Activated CD4-positive, alpha-beta T cell treated with anti-CD3 and anti-CD28 coated beads, Interleukin-2, Interleukin-4, amounts not matched to agents 100 ng/mL and 50 ng/mL, durations not matched to agents 16 hours and 8 hours (primary cell): Measurements from ENCODE around the gene TP73.
A peak's percentile ranks its signal among the peaks of the same experiment; 100 is the strongest.

ENCODE experiments used
- DNase-seq: peaks from one replicate; pipeline ENCODE4 v3.0.0-alpha.2; 2020; ENCODE audit warnings: low spot score

Gene TP73

GRCh38 chr1:3673381-3674099, 21.2 kb downstream of the TP73 start:
- no peak for DNase-seq

- DNase-seq: no peak
Measured at GRCh38 chr1:3674100-3675094, 22.1 kb downstream of the TP73 start.

GRCh38 chr1:3675436-3675835, 23.1 kb downstream of the TP73 start:
- no peak for DNase-seq

DNA sequence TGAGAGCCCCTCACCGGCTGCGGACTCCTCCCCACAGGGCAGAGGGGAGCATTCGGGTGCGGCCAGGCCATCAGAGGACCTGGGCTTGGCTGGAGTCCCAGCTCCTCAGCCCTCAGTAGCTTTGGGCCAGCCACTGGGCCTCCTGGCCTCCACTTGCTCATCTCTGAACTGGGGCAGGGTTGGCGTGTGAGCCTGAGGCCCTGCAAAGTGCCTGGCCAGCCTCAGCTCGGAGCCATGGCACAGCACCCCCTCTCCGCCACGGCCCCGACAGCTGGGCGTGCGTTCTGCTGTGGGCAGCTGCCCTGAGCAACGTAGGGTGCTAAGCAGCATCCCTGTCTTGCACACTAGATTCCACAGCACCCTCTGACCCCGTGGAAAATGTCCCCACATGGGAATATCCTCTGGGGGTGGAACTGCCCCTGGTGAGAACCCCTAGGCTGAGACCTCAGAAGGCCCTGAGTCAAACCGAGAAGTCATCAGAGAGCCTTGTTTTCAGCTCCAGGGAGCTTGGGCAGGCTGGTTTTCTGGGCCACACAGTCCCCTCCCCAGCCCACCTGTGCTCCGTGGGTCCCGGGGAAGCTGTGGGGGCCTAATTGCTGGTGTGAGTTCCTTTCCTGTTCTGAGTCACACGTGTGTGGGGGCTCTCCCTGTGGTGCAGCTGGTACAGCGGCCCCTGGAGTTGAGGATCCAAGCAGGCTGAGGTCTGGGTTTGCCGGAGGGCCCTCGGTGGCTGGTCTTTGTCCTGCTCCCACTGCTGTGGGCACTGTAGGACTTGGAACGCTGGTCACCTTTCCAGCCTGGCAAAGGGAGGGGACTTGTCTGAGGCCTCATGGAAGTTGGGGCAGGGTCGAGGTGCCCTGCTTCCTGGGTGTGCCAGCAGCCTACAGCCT, 24.5 kb downstream of the TP73 start:
- peak; percentile 32 for DNase-seq

DNA sequence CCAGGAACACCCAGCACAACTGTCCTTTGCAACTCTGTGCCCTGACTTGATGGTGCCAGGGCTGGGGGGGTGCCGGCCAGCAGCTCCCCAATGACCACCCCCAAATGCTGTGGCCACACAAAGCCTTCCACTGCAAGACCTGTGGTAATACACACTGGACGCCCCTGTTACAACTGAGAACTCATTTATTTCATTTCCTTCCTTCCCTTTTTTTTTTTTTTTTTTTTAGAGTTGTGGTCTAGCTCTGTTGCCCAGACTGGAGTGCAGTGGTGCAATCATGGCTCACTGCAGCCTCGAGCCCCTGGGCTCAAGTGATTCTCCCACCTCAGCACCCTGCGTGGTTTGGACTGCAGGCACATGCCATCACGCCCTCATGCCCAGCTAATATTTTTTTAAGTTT, 25.2 kb downstream of the TP73 start:
- no peak for DNase-seq

DNA sequence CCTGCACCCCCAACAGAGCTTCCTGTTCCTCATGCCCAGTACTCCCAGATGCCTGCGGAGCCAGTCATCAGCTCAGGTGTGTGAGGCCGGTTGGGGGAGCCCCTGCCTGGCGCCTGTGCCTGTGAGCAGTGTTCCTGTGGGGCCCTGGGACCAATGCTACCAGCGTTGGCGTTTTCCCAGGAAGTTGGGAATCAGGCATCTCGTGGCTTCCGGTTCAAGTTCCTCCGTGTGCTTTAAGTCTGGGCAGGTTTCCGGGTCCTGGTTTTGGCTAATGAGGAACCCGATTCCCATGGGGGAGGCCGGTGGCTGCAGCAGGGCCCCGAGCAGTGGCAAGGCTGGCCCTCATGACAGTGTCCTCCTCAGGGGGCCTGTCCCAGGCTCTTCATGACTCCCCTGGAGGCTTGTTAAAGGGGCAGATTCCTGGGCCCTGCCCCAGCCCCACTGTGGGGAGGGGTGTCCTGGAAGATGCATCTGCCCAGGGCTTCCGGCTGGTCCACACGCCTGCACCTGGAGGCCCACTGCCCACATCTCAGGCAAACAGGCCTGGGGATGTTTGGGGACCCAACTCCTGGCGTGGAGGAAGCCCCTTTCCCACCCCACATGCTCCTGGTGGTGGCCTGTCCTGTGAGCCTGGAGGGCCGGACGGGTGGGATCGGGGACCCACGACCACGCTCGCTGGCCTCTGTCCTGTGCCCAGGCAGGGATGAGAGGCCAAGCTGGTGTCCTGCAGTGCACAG, 26.2 kb downstream of the TP73 start:
- DNase-seq: no peak

GRCh38 chr1:3679098-3679555, 26.8 kb downstream of the TP73 start:
- no peak for DNase-seq

GRCh38 chr1:3679799-3680453, 27.6 kb downstream of the TP73 start:
- DNase-seq: no peak

GRCh38 chr1:3680488-3681230, 28.3 kb downstream of the TP73 start:
- no peak for DNase-seq

DNA sequence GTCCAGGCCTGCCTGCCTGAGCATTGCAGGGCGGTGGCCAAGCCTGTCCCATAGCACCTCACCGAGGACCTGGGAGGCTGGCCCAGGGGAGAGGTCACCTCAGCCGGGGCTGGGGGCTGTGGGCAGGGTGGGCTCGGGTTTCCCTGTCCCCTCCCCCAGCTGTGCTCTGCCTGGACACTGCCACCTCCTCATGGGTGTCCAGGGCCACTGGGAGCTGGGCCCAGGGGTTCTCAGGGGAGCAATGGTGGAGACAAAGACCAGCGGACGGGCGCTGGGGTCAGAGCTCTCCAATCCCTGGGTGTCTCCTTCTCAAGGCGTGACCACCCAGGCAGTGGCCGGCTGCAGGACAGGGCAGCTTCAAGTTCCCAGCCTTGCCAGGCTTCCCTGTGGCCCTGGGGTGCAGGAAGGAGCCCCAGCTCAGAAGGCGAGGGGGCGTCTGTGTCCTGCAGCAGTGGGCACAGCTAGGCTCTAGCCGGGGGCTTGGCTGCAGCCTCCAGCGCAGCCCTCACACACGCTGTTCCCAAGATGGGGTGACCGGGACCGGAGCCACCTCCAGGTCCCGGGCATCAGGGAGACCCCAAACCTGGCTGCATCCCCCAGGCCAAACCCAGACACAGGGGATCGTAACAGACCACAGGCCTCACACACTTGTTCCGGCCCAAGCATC, 29.0 kb downstream of the TP73 start:
- DNase-seq: no peak

GRCh38 chr1:3681898-3682806, 29.8 kb downstream of the TP73 start:
- DNase-seq: no peak

DNA sequence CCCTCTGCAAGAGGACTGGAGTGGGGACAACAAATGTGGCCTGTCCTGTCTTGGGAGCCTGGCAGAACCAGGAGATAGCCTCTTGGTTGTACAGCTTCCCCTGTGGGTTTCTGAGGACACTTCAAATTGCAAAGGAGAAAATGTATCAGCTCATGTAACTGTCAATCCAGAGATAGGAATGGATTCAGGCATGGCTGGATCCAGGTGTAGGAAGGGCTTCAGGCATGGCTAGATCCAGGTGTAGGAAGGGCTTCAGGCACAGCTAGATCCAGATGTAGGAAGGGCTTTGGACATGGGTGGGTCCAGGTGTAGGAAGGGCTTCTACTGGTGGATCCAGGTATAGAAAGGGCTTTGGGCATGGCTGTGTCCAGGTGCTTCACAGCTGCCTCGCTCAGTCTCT, 30.9 kb downstream of the TP73 start:
- no peak for DNase-seq

DNA sequence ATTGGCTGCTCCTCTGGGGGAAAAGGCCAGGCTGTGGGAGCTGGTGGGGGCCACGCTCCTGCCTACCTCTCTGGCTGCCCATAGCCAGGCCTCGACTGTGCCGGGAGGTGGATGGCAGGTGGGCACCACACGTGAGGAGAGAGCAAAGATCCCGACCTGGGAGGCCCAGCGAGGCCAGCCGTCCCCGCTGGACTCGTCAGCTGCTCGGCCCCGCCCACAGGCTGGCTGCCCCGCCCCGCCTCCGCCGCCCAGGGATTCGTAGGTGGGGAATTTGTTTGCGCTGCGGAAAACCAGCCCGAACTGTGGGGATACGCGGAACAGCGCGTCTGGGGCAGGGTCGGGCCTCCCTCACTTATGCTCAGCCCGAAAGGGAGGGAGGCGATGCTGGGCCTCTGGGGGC, 31.7 kb downstream of the TP73 start:
- no peak for DNase-seq

GRCh38 chr1:3685222-3685621, 32.9 kb downstream of the TP73 start:
- no peak for DNase-seq

DNA sequence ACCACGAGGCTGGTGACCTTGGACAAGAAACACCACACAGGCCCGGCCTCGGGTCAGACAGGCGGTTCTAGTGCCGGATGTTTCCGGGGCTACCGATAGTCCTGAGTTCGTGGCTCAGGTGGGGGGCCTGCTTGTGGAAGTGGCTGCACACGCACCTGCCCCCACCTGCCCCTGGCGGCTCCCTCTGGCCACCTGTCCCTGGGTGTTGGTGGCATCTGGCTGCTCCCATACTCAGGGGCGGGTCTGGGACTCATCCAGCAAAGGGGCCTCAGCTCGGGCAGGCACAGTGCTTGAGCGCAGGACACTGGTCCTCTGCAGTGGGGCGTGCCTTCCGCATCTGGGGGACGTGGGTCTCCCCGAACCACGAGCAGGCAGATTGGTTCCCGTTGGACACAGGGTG, 33.6 kb downstream of the TP73 start:
- no peak for DNase-seq

DNA sequence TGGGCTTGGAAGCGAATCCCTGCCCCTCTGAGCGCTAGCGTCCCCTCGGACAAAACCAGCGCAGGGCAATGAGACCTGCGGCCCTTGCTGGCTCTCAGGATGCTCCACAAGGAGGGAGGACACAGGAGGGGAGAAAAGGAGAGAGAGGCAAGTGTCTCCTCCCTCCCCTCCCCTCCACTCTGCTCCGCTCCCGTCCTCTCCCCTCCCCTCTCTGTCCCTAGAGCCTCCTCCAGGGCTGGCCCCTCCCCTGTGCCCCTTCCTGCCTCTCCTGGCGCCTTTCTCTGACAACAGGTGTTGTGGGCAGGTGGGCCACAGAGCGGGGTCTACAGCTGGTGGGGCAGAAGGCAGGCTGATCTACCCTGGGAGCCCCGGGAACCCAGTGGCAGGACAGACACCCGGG, 35.2 kb downstream of the TP73 start:
- no peak for DNase-seq

DNA sequence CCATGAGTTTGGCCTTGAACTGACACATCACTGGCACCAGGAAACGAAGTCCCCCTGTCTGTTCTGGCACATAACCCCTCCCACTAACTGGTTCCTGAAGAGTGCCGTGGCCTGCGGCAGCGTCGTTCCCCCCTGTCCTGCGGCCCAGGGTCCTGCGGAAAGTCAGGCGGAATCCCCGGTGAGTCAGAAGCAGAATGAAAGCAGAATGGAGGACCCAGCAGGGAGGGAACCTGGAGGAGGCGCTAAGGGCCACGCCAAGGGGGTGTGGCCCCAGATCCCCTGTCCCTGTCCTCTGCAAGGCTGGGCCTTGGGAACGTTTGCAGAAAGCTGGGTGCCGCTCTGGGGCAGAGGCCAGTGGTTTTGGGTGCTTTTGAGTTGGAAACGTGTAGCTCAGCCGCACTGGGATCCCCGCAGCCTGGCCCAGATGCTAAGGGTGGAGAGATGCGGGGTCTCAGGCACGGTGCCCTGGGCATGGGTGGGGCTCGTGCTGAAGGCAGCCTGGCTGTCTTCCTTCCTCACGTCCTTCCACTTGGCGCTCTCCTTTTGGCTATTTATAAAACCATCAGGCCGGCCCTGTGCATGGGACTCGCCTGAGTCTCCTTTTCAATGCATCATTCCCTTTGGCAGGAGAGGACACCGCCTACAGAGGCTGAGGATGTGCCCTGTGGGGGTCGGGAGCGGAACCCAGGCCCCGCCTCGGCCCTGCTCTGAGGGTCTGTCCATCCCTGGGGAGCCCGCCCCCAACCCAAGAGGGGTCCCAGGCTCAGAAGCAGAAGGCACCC, 36.2 kb downstream of the TP73 start:
- DNase-seq: no peak
